OCI-LY7 (cell line): ENCODE data around the gene KYAT1. TPM values are rescaled to one million over a fixed set of nuclear protein-coding genes. Genes with fewer than 3 reads are reported as not detected.

Source experiments
- BruUV-seq: library from RNA; stranded (reverse); fragments of 400-500 nt; replicated peaks from 2 replicates; lab custom pipeline; 2021; lab: Mats Ljungman, UMichigan
- CTCF ChIA-PET: fragments of 300-600 bp; sonication (Branson Sonifier 250); formaldehyde crosslinking; loops from one replicate; lab custom pipeline; 2022; ENCODE audit warnings: antibody characterized with exemption; ENCODE audit not compliant: unreplicated experiment; lab: Charles Lee
- POLR2A ChIA-PET: fragments of 300-600 bp; sonication (Branson Sonifier 250); formaldehyde crosslinking; loops from one replicate; lab custom pipeline; 2022; ENCODE audit warnings: antibody characterized with exemption; lab: Charles Lee
- DNase-seq: peaks from one replicate; pipeline ENCODE4 v3.0.0-alpha.2; 2015; ENCODE audit warnings: low spot score
- H2AFZ ChIP-seq: fragments of 200-600 bp; sonication (generic), shearing (Covaris generic); 2 replicates; pipeline ENCODE4 v1.6.1; 2014; ENCODE audit warnings: mild to moderate bottlenecking, antibody characterized with exemption, low read length, moderate library complexity
- H3K27ac ChIP-seq: fragments of 200-600 bp; sonication (generic); 2 replicates; pipeline ENCODE4 v1.5.1; 2014; ENCODE audit warnings: mixed run types, low read depth, mild to moderate bottlenecking, moderate library complexity, low read length, inconsistent platforms; ENCODE audit not compliant: poor library complexity, severe bottlenecking
- H3K36me3 ChIP-seq: fragments of 200-600 bp; sonication (generic); 2 replicates; pipeline ENCODE4 v1.6.1; 2014; ENCODE audit warnings: mild to moderate bottlenecking, antibody characterized with exemption, low read length, moderate library complexity, mixed read lengths; ENCODE audit not compliant: insufficient read depth
- H3K4me1 ChIP-seq: fragments of 200-600 bp; sonication (generic); 2 replicates; pipeline ENCODE4 v1.5.1; 2014; ENCODE audit warnings: mild to moderate bottlenecking, low read length; ENCODE audit not compliant: insufficient read depth, poor library complexity, severe bottlenecking
- H3K4me2 ChIP-seq: fragments of 200-600 bp; sonication (generic); 2 replicates; pipeline ENCODE4 v1.6.1; 2014; ENCODE audit warnings: mild to moderate bottlenecking, low read length
- H3K4me3 ChIP-seq: fragments of 200-600 bp; sonication (generic); 2 replicates; pipeline ENCODE4 v1.5.1; 2014; ENCODE audit warnings: mild to moderate bottlenecking, low read depth, low read length; ENCODE audit not compliant: poor library complexity, severe bottlenecking
- H3K79me2 ChIP-seq: fragments of 200-600 bp; sonication (generic); 2 replicates; pipeline ENCODE4 v1.6.1; 2016; ENCODE audit warnings: low read depth, mild to moderate bottlenecking, low read length, moderate library complexity, mixed read lengths; ENCODE audit not compliant: insufficient read depth
- H3K9me2 ChIP-seq: fragments of 200-600 bp; sonication (generic); 2 replicates; pipeline ENCODE4 v1.6.1; 2016; ENCODE audit warnings: mild to moderate bottlenecking, low read length, mixed read lengths; ENCODE audit not compliant: insufficient read depth
- H3K9me3 ChIP-seq: fragments of 200-600 bp; sonication (generic); 2 replicates; pipeline ENCODE4 v1.6.1; 2014; ENCODE audit warnings: mild to moderate bottlenecking, mixed run types, low read length, mixed read lengths
- H4K20me1 ChIP-seq: fragments of 200-600 bp; sonication (generic); 2 replicates; pipeline ENCODE4 v1.6.1; 2014; ENCODE audit warnings: mild to moderate bottlenecking, antibody characterized with exemption, low read length, moderate library complexity, mixed read lengths; ENCODE audit not compliant: insufficient read depth
- EZH2phosphoT487 ChIP-seq: fragments of 200-600 bp; sonication (generic); IDR thresholded peaks from 2 replicates; pipeline ENCODE4 v1.6.1; 2018; ENCODE audit warnings: low read depth, borderline replicate concordance, mild to moderate bottlenecking, mixed run types, antibody characterized with exemption, low read length, moderate library complexity, mixed read lengths
- intact Hi-C: fragments of 100-400 bp; cut with micrococcal nuclease; formaldehyde crosslinking; loops from one replicate; pipeline ENCODE4 v1.10.0; 2022; ENCODE audit not compliant: unreplicated experiment
- total RNA-seq, 2 experiments: library from RNA; depleted of rRNA in 1 of 2; stranded (reverse); fragments of >200 nt in 1 of 2; shearing (Covaris generic) in 1 of 2; gene quantifications; 2 replicates each; pipeline ENCODE4 v1.2.3, GENCODE V29; 2014 to 2022
- TF ChIP-seq, protein P1 (sequence below): fragments of 200-600 bp; sonication (generic); conservative IDR thresholded peaks from 2 replicates; pipeline ENCODE4 v1.5.1; 2014; ENCODE audit warnings: mild to moderate bottlenecking, antibody characterized with exemption, low read length, moderate library complexity, mixed read lengths

Gene KYAT1
- total RNA-seq, 2 experiments from 2014 or later, result 28.3 to 44.7 TPM

DNA sequence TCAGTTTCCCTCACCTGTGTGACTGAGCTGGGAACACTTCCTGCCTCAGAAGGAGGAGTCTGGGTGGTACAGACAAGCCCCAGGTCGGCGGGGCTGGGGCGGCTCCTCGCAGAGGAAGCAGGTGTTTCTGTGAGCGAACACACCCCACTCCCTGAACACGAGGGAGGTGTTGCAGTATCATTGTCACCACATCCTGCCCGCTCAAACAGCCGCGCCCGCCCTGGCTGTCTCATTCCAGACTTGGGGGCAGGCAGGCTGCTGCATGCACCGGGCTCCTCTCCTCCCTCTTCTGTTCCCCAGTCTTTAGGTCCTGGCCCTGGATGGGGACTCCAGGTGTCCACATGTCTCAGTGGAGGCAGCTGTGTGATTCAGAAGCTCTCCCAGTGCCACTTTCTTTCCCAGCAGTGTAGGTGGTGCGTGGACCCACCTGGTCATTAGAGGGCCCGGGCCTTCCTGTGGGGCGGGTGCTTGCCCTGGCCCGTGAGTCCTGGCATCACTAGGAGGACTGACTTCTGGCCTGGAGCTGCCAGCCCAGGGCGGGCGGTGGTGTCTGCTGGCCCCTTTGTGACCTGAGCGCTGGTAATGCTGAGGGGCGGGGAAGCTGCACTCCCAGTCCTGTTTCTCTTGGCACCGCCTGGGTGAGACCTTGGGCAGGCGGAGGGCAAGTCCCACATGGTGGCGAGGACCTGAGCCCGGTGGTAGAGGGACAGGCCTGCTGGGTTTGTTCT is 20.8 kb upstream of the KYAT1 start:
- Histone ChIP-seq H3K36me3 (peaks cover 35% of the 10 kb centered on the region), H3K27ac (peak overlapping the region; percentile 85), H3K4me1 (peaks cover 39% of the 10 kb centered on the region), H3K9me2 (no peaks in the 10 kb centered on the region), H2AFZ (peak overlapping the region; percentile 38; the same call in 1 of the 2 replicates), H3K79me2 (0 out of 2 replicates have a peak, but pooled peaks cover 3% of the 10 kb centered on the region), H3K4me2 (peak overlapping the region; percentile 78), H3K9me3 (no peaks in the 10 kb centered on the region), H3K4me3 (peak overlapping the region; percentile 44), H4K20me1 (no peaks in the 10 kb centered on the region)
- TF ChIP-seq EZH2phosphoT487, result no peak
- TF ChIP-seq, protein P1, sequence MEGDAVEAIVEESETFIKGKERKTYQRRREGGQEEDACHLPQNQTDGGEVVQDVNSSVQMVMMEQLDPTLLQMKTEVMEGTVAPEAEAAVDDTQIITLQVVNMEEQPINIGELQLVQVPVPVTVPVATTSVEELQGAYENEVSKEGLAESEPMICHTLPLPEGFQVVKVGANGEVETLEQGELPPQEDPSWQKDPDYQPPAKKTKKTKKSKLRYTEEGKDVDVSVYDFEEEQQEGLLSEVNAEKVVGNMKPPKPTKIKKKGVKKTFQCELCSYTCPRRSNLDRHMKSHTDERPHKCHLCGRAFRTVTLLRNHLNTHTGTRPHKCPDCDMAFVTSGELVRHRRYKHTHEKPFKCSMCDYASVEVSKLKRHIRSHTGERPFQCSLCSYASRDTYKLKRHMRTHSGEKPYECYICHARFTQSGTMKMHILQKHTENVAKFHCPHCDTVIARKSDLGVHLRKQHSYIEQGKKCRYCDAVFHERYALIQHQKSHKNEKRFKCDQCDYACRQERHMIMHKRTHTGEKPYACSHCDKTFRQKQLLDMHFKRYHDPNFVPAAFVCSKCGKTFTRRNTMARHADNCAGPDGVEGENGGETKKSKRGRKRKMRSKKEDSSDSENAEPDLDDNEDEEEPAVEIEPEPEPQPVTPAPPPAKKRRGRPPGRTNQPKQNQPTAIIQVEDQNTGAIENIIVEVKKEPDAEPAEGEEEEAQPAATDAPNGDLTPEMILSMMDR, result no peak
- intact Hi-C loops, result loop anchor here (1.0 kb wide), 1 partner anchor 19 kb away; no protein-coding TSS in a partner anchor
- CTCF ChIA-PET, result no interaction called here
- DNase-seq, result peak; percentile 91
- POLR2A ChIA-PET, result interaction anchor here (0.6 kb wide), 1 partner anchor 20 kb away, joined by 3 read pairs; no protein-coding TSS in a partner anchor
- BruUV-seq, result no TSS peak

DNA sequence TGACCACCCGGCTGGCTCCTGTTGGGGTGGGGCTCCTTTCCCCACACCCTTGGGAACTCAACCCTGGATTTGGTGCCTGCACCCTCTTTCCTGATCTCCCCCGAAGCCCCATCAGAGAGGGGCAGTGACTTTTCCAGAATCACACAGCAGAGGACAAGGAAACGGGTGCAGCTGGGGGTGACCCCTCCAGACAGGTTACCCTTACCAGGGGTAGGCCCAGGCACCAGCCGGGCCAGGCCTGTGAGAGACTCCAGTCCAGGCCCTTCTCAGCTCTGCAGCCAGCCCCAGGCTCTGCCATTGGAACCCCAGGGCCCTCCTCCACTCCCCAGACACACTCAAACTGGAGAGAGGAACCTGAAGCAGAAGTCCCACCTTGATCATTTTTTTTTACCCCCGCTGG is 20.1 kb upstream of the KYAT1 start:
- Histone ChIP-seq H2AFZ (peak overlapping the region; percentile 38; the same call in 1 of the 2 replicates), H3K4me2 (peak overlapping the region; percentile 78), H3K27ac (peak overlapping the region; percentile 85), H3K9me2 (no peaks in the 10 kb centered on the region), H3K4me1 (peaks cover 39% of the 10 kb centered on the region), H3K36me3 (peaks cover 35% of the 10 kb centered on the region), H4K20me1 (no peaks in the 10 kb centered on the region), H3K79me2 (0 out of 2 replicates have a peak, but pooled peaks cover 3% of the 10 kb centered on the region), H3K4me3 (peak overlapping the region; percentile 10), H3K9me3 (no peaks in the 10 kb centered on the region)
- BruUV-seq, result no TSS peak
- intact Hi-C loops, result loop anchor here (1.0 kb wide), 1 partner anchor 19 kb away; no protein-coding TSS in a partner anchor
- ChIA-PET POLR2A (no interaction called here), CTCF (no interaction called here)
- TF ChIP-seq EZH2phosphoT487, result no peak
- TF ChIP-seq, protein P1, result no peak
- DNase-seq, result no peak

DNA sequence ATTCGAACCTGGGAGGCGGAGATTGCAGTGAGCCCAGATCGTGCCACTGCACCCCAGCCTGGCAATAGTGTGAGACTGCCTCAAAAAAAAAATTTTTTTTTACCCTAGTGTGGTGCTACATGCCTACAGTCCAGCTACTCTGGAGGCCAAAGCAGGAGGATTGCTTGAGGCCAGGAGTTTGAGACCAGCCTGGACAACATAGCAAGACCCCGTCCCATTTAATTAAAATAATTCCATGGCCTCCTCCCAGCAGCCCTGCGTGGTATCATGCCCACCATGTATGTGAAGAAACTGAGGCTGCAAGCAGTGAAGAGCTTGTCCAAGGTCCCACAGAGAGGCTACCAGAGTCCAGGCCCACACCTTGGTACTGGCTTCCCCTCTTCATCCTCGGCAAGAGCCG is 19.6 kb upstream of the KYAT1 start:
- no TSS peak for BruUV-seq
- DNase-seq, result no peak
- Histone ChIP-seq H3K4me3 (peak overlapping the region; percentile 10), H4K20me1 (no peaks in the 10 kb centered on the region), H3K79me2 (0 out of 2 replicates have a peak, but pooled peaks cover 3% of the 10 kb centered on the region), H2AFZ (no peak overlapping the region), H3K9me3 (no peaks in the 10 kb centered on the region), H3K4me1 (peaks cover 39% of the 10 kb centered on the region), H3K36me3 (peaks cover 36% of the 10 kb centered on the region), H3K9me2 (no peaks in the 10 kb centered on the region), H3K4me2 (peak overlapping the region; percentile 78), H3K27ac (peak overlapping the region; percentile 85)
- CTCF ChIA-PET, result no interaction called here
- TF ChIP-seq EZH2phosphoT487, result no peak
- TF ChIP-seq, protein P1, result no peak
- POLR2A ChIA-PET, result no interaction called here
- intact Hi-C loops, result no loop called here
